ENCODE data around the gene ITGA11.

DNA sequence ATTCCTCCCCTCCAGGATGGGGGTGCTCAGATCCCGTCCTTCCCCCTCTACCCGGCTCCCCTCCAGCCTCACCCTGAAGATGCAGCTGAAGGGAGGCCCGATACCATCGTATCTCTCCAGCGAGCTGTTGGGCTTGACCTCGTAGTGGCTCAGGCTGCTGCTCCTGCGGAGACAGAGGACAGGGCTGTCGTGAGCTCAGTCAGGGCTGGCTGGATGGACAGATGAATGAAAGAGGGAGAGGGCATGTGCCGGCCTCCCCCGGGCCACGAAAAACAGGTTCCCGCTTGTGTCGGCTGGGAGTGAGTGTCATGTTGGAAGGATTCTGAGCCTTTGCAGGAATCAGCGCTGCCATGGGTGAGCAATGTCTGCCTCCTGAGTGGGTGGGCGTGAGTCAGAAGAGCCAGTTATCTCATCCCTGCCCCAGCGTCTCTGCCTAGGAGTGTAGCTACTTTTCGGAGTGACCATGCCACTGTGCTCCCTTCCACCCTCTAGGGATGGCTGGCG, 119.2 kb downstream of the ITGA11 start:
- no peak for TF ChIP-seq ZNF274 (IDR thresholded peaks at IDR 0.05; ENCODE audit: low read depth, low read length)
- no peak for TF ChIP-seq YY1 (IDR thresholded peaks at IDR 0.05; ENCODE audit: insufficient read depth, insufficient read length)
- TF ChIP-seq SUZ12 (IDR thresholded peaks at IDR 0.05; ENCODE audit: extremely low read depth, insufficient read depth, insufficient read length) = no peak
